Ascending aorta (tissue), 2 donors: Measurements from ENCODE around the gene TRMT44. TPM values are rescaled to one million over a fixed set of nuclear protein-coding genes. Genes with fewer than 3 reads are reported as not detected.

Experiments
- DNase-seq, 2 donors: peaks; one replicate each; pipeline ENCODE4 v3.0.0-alpha.2; 2019; ENCODE audit warnings: low spot score in 2 of 2
- H3K27ac ChIP-seq, 2 donors: fragments of 200-600 bp; sonication (generic); one replicate each; pipeline ENCODE4 v1.5.1; 2016 to 2017; ENCODE audit warnings: mild to moderate bottlenecking in 1 of 2
- H3K27me3 ChIP-seq: fragments of 200-600 bp; sonication (generic); one replicate; pipeline ENCODE4 v1.5.1; 2017
- H3K36me3 ChIP-seq, 2 donors: fragments of 200-600 bp; sonication (generic); one replicate each; pipeline ENCODE4 v1.5.1; 2016
- H3K4me1 ChIP-seq, 2 donors: fragments of 200-600 bp; sonication (generic); one replicate each; pipeline ENCODE4 v1.5.1; 2016 to 2017; ENCODE audit warnings: mild to moderate bottlenecking in 1 of 2
- H3K4me3 ChIP-seq, 2 donors: fragments of 200-600 bp; sonication (generic); one replicate each; pipeline ENCODE4 v1.5.1; 2016 to 2017; ENCODE audit warnings: mild to moderate bottlenecking in 1 of 2
- H3K9me3 ChIP-seq, 2 donors: fragments of 200-600 bp; sonication (generic); one replicate each; pipeline ENCODE4 v1.5.1; 2016
- CTCF ChIP-seq, 3 experiments: fragments of 200-600 bp in 2 of 3; fragments of 450-650 bp in 1 of 3; sonication (generic) in 2 of 3; IDR thresholded peaks; one replicate each; pipeline ENCODE4 v1.5.1; 2016 to 2019; ENCODE audit warnings: antibody characterized with exemption in 3 of 3, mild to moderate bottlenecking in 1 of 3, moderate library complexity in 1 of 3
- intact Hi-C: fragments of 100-400 bp; cut with DNase I; formaldehyde crosslinking; loops from one replicate; pipeline ENCODE4 v1.15.1; 2023
- total RNA-seq: library from RNA; depleted of rRNA; stranded (reverse); fragments of >200 nt; gene quantifications from one replicate; pipeline ENCODE4 v1.1.0, GENCODE V29; 2016

TRMT44 gene
- total RNA-seq, 1 donor from 2014 or later, result 39.8 TPM

- Histone ChIP-seq H3K4me1 (no peaks in the 10 kb centered on the region), H3K27ac (no peak overlapping the region), H3K36me3 (peaks cover 44 to 79% of the 10 kb centered on the region in 2 donors), H3K9me3 (no peaks in the 10 kb centered on the region), H3K27me3 (no peaks in the 10 kb centered on the region), H3K4me3 (no peak overlapping the region)
- DNase-seq, result no peak
- TF ChIP-seq CTCF (IDR thresholded peaks at IDR 0.05), result no peak
- intact Hi-C loops, result no loop called here
Observed at GRCh38 chr4:8459867-8460445, 19.4 kb downstream of the TRMT44 start.

- Histone ChIP-seq H3K4me3 (no peak overlapping the region), H3K9me3 (no peaks in the 10 kb centered on the region), H3K27ac (no peak overlapping the region), H3K4me1 (no peaks in the 10 kb centered on the region), H3K36me3 (peaks cover 46 to 78% of the 10 kb centered on the region in 2 donors), H3K27me3 (no peaks in the 10 kb centered on the region)
- TF ChIP-seq CTCF (IDR thresholded peaks at IDR 0.05), result no peak
- DNase-seq, result no peak
- intact Hi-C loops, result no loop called here
Observed at GRCh38 chr4:8461086-8461485, 20.5 kb downstream of the TRMT44 start.

GRCh38 chr4:8461616-8462015, 21.0 kb downstream of the TRMT44 start:
- Histone ChIP-seq H3K27ac (no peak overlapping the region), H3K4me3 (no peak overlapping the region), H3K4me1 (no peaks in the 10 kb centered on the region), H3K9me3 (no peaks in the 10 kb centered on the region), H3K27me3 (no peaks in the 10 kb centered on the region), H3K36me3 (peaks cover 46 to 78% of the 10 kb centered on the region in 2 donors)
- intact Hi-C loops, result no loop called here
- no peak for TF ChIP-seq CTCF (IDR thresholded peaks at IDR 0.05)
- DNase-seq, result no peak

- no peak for TF ChIP-seq CTCF (IDR thresholded peaks at IDR 0.05)
- Histone ChIP-seq H3K27me3 (no peaks in the 10 kb centered on the region), H3K4me1 (no peaks in the 10 kb centered on the region), H3K4me3 (no peak overlapping the region), H3K36me3 (peaks cover 40 to 82% of the 10 kb centered on the region in 2 donors), H3K9me3 (no peaks in the 10 kb centered on the region), H3K27ac (no peak overlapping the region)
- intact Hi-C loops, result no loop called here
- no peak for DNase-seq
Observed at GRCh38 chr4:8463811-8464210, 23.2 kb downstream of the TRMT44 start.

GRCh38 chr4:8464381-8464780, 23.8 kb downstream of the TRMT44 start:
- DNase-seq, result no peak
- no peak overlapping the region for H3K4me3 ChIP-seq
- TF ChIP-seq CTCF (IDR thresholded peaks at IDR 0.05), result no peak
- H3K27ac ChIP-seq, result no peak overlapping the region
- H3K4me1 ChIP-seq, result no peaks in the 10 kb centered on the region
- H3K27me3 ChIP-seq, result no peaks in the 10 kb centered on the region
- H3K36me3 ChIP-seq, result peaks cover 35 to 85% of the 10 kb centered on the region in 2 donors
- intact Hi-C loops, result no loop called here
- no peaks in the 10 kb centered on the region for H3K9me3 ChIP-seq
